K562 (cell line): ENCODE results near the gene CYP26A1. TPM values are rescaled to one million over a fixed set of nuclear protein-coding genes. Genes with fewer than 3 reads are reported as not detected.

Experiments
- CREBBP ChIP-seq: IDR thresholded peaks from one replicate; pipeline ENCODE4 v1.6.1; 2012; ENCODE audit warnings: low read depth, mild to moderate bottlenecking, control low read depth, inconsistent platforms, low read length
- ESRRA ChIP-seq: fragments of 450-650 bp; IDR thresholded peaks from 2 replicates; pipeline ENCODE4 v1.6.1; 2014; ENCODE audit warnings: low read depth, mild to moderate bottlenecking, moderate library complexity, borderline replicate concordance
- IFI16 ChIP-seq: fragments of 250-450 bp; sonication (Bioruptor Pico); IDR thresholded peaks from 2 replicates; pipeline ENCODE4 v2.1.2; 2022; ENCODE audit warnings: mild to moderate bottlenecking, inconsistent platforms
- YY1 ChIP-seq, 3 experiments: IDR thresholded peaks; 2 replicates each; pipeline ENCODE4 v1.6.1; 2011; ENCODE audit warnings: low read length in 2 of 3, mild to moderate bottlenecking in 2 of 3, moderate library complexity in 2 of 3, borderline replicate concordance in 1 of 3, control low read depth in 1 of 3, low read depth in 1 of 3; ENCODE audit not compliant: insufficient read depth in 3 of 3, insufficient replicate concordance in 2 of 3, control insufficient read depth in 1 of 3, insufficient read length in 1 of 3; ENCODE audit errors: extremely low read depth in 1 of 3
- ZBTB7A ChIP-seq: IDR thresholded peaks from 2 replicates; pipeline ENCODE4 v1.6.1; 2011; ENCODE audit warnings: low read depth, mild to moderate bottlenecking, low read length, moderate library complexity, borderline replicate concordance; ENCODE audit not compliant: control insufficient read depth
- ZNF133 ChIP-seq: fragments of 250-450 bp; sonication (Bioruptor Pico); IDR thresholded peaks from 2 replicates; pipeline ENCODE4 v1.4.0; 2020; ENCODE audit warnings: mild to moderate bottlenecking
- polyA plus RNA-seq, 8 experiments: library from polyadenylated mRNA; depleted of rRNA in 4 of 8; stranded (reverse) in 5 of 8; unstranded in 3 of 8; fragments of >200 nt; fragmentation: Nextera tagmentation in 2 of 8; fragmentation: Illumina TruSeq in 1 of 8; extraction: Ambion mirVana in 2 of 8; extraction: Trizol in 1 of 8; gene quantifications; 2 replicates each; pipeline versions ENCODE4 v1.2.1 to v1.2.3, GENCODE V29; 2011 to 2014; ENCODE audit warnings: inconsistent platforms in 1 of 8, missing spikeins in 1 of 8
- total RNA-seq, 7 experiments: library from RNA; depleted of rRNA in 6 of 7; stranded (reverse); fragments of >200 nt in 6 of 7; fragmentation: Illumina TruSeq in 2 of 7; extraction: Trizol in 2 of 7; gene quantifications; 2 replicates each; pipeline versions ENCODE4 v1.2.1 to v1.2.3, GENCODE V29; 2011 to 2021; ENCODE audit warnings: low replicate concordance in 1 of 7
- TF ChIP-seq, protein P1 (sequence below): sonication (generic); formaldehyde crosslinking; IDR thresholded peaks from 2 replicates; pipeline ENCODE4 v1.8.1; 2023; ENCODE audit warnings: mild to moderate bottlenecking, missing genetic modification reagents, moderate library complexity
- TF ChIP-seq, protein P2 (sequence below), 2 experiments: fragments of 450-650 bp in 1 of 2; IDR thresholded peaks; 2 replicates each; pipeline ENCODE4 v1.6.1; 2011 to 2017; ENCODE audit warnings: low read depth in 2 of 2, antibody characterized with exemption in 1 of 2, borderline replicate concordance in 1 of 2, low read length in 1 of 2, mild to moderate bottlenecking in 1 of 2, mixed read lengths in 1 of 2; ENCODE audit not compliant: control insufficient read depth in 1 of 2
- TF ChIP-seq, protein P3 (sequence below): sonication (generic); IDR thresholded peaks from 2 replicates; pipeline ENCODE4 v1.6.1; 2016
- TF ChIP-seq, protein P4 (sequence below), 2 experiments: fragments of 150-350 bp in 1 of 2; IDR thresholded peaks; 2 replicates each; pipeline ENCODE4 v1.6.1; 2012 to 2016; ENCODE audit warnings: low read depth in 2 of 2, low read length in 2 of 2, mild to moderate bottlenecking in 1 of 2, moderate library complexity in 1 of 2
- TF ChIP-seq, protein P5 (sequence below): fragments of 250-450 bp; sonication (Bioruptor Pico); IDR thresholded peaks from 2 replicates; pipeline ENCODE4 v1.9.0; 2021; ENCODE audit warnings: mild to moderate bottlenecking, inconsistent platforms
- TF ChIP-seq, protein P6 (sequence below): fragments of 200-800 bp; sonication (Bioruptor generic); IDR thresholded peaks from 2 replicates; pipeline ENCODE4 v1.6.1; 2017; ENCODE audit warnings: missing genetic modification characterization, missing compliant biosample characterization

Gene CYP26A1
- total and polyA plus RNA-seq, 9 of the 15 experiments (the other 6 are each of a cell fraction or from before 2014, with no cell fraction given), result 0.11 to 5.1 (median 1.6) TPM

DNA sequence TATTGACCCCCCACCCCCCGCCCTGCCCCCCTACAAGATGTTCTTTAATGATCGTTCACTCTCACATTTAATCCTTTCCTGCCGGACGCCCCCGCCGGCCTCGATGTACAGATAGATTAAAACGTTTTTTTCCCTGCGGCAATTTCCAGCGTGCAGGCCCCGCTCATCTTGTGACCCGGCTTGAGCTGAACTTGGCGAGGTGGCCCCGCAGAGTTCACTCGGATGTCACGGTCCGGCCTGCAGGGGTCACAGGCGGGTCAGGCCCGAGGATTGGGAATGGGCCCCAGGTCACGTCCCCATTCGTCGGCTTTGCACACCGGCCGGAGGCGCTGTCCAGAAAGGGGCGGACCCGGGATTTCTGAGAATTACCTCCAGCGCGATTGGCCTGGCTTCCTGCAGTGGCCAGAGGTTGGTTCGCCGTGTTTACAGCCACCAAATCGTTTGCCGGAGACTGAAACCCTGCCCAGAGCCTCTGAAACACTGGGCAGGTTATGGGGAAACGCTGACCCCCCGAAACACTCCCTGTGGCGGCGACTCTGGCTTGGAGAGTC is 1.9 kb upstream of the CYP26A1 start (continued):
- TF ChIP-seq, protein P1, sequence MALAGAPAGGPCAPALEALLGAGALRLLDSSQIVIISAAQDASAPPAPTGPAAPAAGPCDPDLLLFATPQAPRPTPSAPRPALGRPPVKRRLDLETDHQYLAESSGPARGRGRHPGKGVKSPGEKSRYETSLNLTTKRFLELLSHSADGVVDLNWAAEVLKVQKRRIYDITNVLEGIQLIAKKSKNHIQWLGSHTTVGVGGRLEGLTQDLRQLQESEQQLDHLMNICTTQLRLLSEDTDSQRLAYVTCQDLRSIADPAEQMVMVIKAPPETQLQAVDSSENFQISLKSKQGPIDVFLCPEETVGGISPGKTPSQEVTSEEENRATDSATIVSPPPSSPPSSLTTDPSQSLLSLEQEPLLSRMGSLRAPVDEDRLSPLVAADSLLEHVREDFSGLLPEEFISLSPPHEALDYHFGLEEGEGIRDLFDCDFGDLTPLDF (CRISPR knock-in tag), result no peak
- TF ChIP-seq YY1 (IDR thresholded peaks at IDR 0.05; ENCODE audit: borderline replicate concordance in 1 of 3, control insufficient read depth in 1 of 3, extremely low read depth in 1 of 3, insufficient read depth in 3 of 3, insufficient read length in 1 of 3, insufficient replicate concordance in 2 of 3, low read depth in 1 of 3, low read length in 2 of 3) (no peak), ZNF133 (no peak), CREBBP (no peak), ZBTB7A (peak; percentile 45; the same call in 1 of the 2 replicates), ESRRA (peak; percentile 94), IFI16 (no peak)
- TF ChIP-seq, protein P2, sequence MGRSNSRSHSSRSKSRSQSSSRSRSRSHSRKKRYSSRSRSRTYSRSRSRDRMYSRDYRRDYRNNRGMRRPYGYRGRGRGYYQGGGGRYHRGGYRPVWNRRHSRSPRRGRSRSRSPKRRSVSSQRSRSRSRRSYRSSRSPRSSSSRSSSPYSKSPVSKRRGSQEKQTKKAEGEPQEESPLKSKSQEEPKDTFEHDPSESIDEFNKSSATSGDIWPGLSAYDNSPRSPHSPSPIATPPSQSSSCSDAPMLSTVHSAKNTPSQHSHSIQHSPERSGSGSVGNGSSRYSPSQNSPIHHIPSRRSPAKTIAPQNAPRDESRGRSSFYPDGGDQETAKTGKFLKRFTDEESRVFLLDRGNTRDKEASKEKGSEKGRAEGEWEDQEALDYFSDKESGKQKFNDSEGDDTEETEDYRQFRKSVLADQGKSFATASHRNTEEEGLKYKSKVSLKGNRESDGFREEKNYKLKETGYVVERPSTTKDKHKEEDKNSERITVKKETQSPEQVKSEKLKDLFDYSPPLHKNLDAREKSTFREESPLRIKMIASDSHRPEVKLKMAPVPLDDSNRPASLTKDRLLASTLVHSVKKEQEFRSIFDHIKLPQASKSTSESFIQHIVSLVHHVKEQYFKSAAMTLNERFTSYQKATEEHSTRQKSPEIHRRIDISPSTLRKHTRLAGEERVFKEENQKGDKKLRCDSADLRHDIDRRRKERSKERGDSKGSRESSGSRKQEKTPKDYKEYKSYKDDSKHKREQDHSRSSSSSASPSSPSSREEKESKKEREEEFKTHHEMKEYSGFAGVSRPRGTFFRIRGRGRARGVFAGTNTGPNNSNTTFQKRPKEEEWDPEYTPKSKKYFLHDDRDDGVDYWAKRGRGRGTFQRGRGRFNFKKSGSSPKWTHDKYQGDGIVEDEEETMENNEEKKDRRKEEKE (IDR thresholded peaks at IDR 0.05; ENCODE audit: borderline replicate concordance in 1 of 2, control insufficient read depth in 1 of 2, low read depth in 2 of 2, low read length in 1 of 2), result no peak
- TF ChIP-seq, protein P3, sequence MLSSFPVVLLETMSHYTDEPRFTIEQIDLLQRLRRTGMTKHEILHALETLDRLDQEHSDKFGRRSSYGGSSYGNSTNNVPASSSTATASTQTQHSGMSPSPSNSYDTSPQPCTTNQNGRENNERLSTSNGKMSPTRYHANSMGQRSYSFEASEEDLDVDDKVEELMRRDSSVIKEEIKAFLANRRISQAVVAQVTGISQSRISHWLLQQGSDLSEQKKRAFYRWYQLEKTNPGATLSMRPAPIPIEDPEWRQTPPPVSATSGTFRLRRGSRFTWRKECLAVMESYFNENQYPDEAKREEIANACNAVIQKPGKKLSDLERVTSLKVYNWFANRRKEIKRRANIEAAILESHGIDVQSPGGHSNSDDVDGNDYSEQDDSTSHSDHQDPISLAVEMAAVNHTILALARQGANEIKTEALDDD, result no peak
- TF ChIP-seq, protein P4, sequence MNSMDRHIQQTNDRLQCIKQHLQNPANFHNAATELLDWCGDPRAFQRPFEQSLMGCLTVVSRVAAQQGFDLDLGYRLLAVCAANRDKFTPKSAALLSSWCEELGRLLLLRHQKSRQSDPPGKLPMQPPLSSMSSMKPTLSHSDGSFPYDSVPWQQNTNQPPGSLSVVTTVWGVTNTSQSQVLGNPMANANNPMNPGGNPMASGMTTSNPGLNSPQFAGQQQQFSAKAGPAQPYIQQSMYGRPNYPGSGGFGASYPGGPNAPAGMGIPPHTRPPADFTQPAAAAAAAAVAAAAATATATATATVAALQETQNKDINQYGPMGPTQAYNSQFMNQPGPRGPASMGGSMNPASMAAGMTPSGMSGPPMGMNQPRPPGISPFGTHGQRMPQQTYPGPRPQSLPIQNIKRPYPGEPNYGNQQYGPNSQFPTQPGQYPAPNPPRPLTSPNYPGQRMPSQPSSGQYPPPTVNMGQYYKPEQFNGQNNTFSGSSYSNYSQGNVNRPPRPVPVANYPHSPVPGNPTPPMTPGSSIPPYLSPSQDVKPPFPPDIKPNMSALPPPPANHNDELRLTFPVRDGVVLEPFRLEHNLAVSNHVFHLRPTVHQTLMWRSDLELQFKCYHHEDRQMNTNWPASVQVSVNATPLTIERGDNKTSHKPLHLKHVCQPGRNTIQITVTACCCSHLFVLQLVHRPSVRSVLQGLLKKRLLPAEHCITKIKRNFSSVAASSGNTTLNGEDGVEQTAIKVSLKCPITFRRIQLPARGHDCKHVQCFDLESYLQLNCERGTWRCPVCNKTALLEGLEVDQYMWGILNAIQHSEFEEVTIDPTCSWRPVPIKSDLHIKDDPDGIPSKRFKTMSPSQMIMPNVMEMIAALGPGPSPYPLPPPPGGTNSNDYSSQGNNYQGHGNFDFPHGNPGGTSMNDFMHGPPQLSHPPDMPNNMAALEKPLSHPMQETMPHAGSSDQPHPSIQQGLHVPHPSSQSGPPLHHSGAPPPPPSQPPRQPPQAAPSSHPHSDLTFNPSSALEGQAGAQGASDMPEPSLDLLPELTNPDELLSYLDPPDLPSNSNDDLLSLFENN (IDR thresholded peaks at IDR 0.05; ENCODE audit: low read depth in 2 of 2, low read length in 2 of 2), result peak in 1 of 2 experiments; percentile 66; a peak in 1 of 4 replicates
- TF ChIP-seq, protein P5, sequence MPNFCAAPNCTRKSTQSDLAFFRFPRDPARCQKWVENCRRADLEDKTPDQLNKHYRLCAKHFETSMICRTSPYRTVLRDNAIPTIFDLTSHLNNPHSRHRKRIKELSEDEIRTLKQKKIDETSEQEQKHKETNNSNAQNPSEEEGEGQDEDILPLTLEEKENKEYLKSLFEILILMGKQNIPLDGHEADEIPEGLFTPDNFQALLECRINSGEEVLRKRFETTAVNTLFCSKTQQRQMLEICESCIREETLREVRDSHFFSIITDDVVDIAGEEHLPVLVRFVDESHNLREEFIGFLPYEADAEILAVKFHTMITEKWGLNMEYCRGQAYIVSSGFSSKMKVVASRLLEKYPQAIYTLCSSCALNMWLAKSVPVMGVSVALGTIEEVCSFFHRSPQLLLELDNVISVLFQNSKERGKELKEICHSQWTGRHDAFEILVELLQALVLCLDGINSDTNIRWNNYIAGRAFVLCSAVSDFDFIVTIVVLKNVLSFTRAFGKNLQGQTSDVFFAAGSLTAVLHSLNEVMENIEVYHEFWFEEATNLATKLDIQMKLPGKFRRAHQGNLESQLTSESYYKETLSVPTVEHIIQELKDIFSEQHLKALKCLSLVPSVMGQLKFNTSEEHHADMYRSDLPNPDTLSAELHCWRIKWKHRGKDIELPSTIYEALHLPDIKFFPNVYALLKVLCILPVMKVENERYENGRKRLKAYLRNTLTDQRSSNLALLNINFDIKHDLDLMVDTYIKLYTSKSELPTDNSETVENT (CRISPR knock-in tag), result no peak
- TF ChIP-seq, protein P6, sequence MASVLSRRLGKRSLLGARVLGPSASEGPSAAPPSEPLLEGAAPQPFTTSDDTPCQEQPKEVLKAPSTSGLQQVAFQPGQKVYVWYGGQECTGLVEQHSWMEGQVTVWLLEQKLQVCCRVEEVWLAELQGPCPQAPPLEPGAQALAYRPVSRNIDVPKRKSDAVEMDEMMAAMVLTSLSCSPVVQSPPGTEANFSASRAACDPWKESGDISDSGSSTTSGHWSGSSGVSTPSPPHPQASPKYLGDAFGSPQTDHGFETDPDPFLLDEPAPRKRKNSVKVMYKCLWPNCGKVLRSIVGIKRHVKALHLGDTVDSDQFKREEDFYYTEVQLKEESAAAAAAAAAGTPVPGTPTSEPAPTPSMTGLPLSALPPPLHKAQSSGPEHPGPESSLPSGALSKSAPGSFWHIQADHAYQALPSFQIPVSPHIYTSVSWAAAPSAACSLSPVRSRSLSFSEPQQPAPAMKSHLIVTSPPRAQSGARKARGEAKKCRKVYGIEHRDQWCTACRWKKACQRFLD, result no peak
